OCI-LY7 (cell line): Measurements from ENCODE around the gene DPF3.

Experiments
- CTCF ChIP-seq: fragments of 200-600 bp; sonication (generic); conservative IDR thresholded peaks from 2 replicates; pipeline ENCODE4 v1.5.1; 2014; ENCODE audit warnings: mild to moderate bottlenecking, antibody characterized with exemption, low read length, moderate library complexity, mixed read lengths
- EZH2phosphoT487 ChIP-seq: fragments of 200-600 bp; sonication (generic); IDR thresholded peaks from 2 replicates; pipeline ENCODE4 v1.6.1; 2018; ENCODE audit warnings: low read depth, borderline replicate concordance, mild to moderate bottlenecking, mixed run types, antibody characterized with exemption, low read length, moderate library complexity, mixed read lengths

GRCh38 chr14:72631401-72631800, 262.5 kb downstream of the DPF3 start:
- TF ChIP-seq CTCF (no peak), EZH2phosphoT487 (no peak)
